Testis (tissue), 3 donors: ENCODE results near the gene S100A10. TPM values are rescaled to one million over a fixed set of nuclear protein-coding genes. Genes with fewer than 3 reads are reported as not detected.
A peak's percentile ranks its signal among the peaks of the same experiment; 100 is the strongest.

Experiments used
- DNase-seq: peaks from one replicate; pipeline ENCODE4 v3.0.0-alpha.2; 2019
- H3K27ac ChIP-seq, 2 donors: fragments of 200-600 bp; sonication (generic); one replicate each; pipeline ENCODE4 v1.5.1; 2019
- H3K27me3 ChIP-seq: fragments of 200-600 bp; sonication (generic); one replicate; pipeline ENCODE4 v1.5.1; 2019
- H3K36me3 ChIP-seq: fragments of 200-600 bp; sonication (generic); one replicate; pipeline ENCODE4 v1.5.1; 2017; ENCODE audit warnings: low read depth; ENCODE audit errors: missing control alignments
- H3K4me1 ChIP-seq: fragments of 200-600 bp; sonication (generic); one replicate; pipeline ENCODE4 v1.5.1; 2019
- H3K4me3 ChIP-seq, 2 donors: fragments of 200-600 bp; sonication (generic); one replicate each; pipeline ENCODE4 v1.5.1; 2017 to 2019
- H3K9me3 ChIP-seq: fragments of 200-600 bp; sonication (generic); one replicate; pipeline ENCODE4 v1.5.1; 2017
- POLR2A ChIP-seq: fragments of 450-650 bp; IDR thresholded peaks from one replicate; pipeline ENCODE4 v1.6.1; 2017; ENCODE audit warnings: antibody characterized with exemption, mild to moderate bottlenecking, moderate library complexity
- WGBS, 2 donors: methylation state at CpG; one replicate each; pipeline ENCODE4 v1.1.5; 2018; 5-methylcytosine and 5-hydroxymethylcytosine counted together
- intact Hi-C: fragments of 100-400 bp; cut with DNase I; formaldehyde crosslinking; loops from one replicate; pipeline ENCODE4 v1.15.1; 2023; ENCODE audit warnings: low total_unique reads
- polyA plus RNA-seq: library from polyadenylated mRNA; stranded (reverse); fragments of 350-450 nt; fragmentation: Illumina TruSeq; extraction: RNeasy Lipid Tissue Mini Kit (QIAGEN cat#74804); gene quantifications from one replicate; pipeline ENCODE4 v1.2.3, GENCODE V29; 2014; ENCODE audit warnings: low read depth, low replicate concordance; ENCODE audit not compliant: insufficient read depth
- total RNA-seq, 2 donors: library from RNA; depleted of rRNA; stranded (reverse); fragments of >200 nt; gene quantifications; one replicate each; pipeline ENCODE4 v1.2.3, GENCODE V29; 2016
- TF ChIP-seq, protein P1 (sequence below), 3 experiments: fragments of 450-650 bp in 2 of 3; fragments of 200-600 bp in 1 of 3; sonication (generic) in 1 of 3; IDR thresholded peaks; one replicate each; pipeline ENCODE4 v1.5.1; 2016 to 2019; ENCODE audit warnings: antibody characterized with exemption in 3 of 3, mild to moderate bottlenecking in 2 of 3, moderate library complexity in 1 of 3

The S100A10 gene
- total and polyA plus RNA-seq, 3 donors from 2014 or later: 92.4 to 364 (median 110) TPM

DNA sequence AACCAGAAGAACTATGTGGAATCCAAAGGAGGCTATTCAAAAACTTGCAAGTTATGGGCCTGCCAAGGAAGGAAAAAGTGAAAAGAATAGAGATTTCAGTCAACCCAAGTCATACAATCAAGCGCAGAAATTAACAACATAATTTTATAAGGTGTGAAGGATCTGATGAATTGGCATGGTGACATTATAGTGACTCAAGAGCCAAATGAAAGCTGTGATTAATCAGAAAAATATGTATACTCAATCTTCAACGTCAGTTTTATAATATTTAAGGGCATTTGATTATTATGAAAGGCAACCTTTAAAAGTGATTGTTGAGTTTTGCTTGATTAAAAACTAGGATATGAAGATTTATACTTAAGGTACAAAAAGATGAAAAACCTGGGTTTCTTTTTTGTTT lies 46.5 kb downstream of the S100A10 start:
- H3K27me3 ChIP-seq: no peaks in the 10 kb centered on the region
- TF ChIP-seq POLR2A: no peak
- TF ChIP-seq, protein P1, sequence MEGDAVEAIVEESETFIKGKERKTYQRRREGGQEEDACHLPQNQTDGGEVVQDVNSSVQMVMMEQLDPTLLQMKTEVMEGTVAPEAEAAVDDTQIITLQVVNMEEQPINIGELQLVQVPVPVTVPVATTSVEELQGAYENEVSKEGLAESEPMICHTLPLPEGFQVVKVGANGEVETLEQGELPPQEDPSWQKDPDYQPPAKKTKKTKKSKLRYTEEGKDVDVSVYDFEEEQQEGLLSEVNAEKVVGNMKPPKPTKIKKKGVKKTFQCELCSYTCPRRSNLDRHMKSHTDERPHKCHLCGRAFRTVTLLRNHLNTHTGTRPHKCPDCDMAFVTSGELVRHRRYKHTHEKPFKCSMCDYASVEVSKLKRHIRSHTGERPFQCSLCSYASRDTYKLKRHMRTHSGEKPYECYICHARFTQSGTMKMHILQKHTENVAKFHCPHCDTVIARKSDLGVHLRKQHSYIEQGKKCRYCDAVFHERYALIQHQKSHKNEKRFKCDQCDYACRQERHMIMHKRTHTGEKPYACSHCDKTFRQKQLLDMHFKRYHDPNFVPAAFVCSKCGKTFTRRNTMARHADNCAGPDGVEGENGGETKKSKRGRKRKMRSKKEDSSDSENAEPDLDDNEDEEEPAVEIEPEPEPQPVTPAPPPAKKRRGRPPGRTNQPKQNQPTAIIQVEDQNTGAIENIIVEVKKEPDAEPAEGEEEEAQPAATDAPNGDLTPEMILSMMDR (IDR thresholded peaks at IDR 0.05): no peak
- H3K9me3 ChIP-seq: no peaks in the 10 kb centered on the region
- no peaks in the 10 kb centered on the region for H3K36me3 ChIP-seq
- H3K4me1 ChIP-seq: peaks cover 24% of the 10 kb centered on the region
- H3K27ac ChIP-seq: no peak overlapping the region
- intact Hi-C loops: no loop called here
- DNase-seq: no peak
- H3K4me3 ChIP-seq: no peak overlapping the region
- WGBS, 2 donors: 78 to 85% methylated on average over 2 of the region's 2 CpGs

DNA sequence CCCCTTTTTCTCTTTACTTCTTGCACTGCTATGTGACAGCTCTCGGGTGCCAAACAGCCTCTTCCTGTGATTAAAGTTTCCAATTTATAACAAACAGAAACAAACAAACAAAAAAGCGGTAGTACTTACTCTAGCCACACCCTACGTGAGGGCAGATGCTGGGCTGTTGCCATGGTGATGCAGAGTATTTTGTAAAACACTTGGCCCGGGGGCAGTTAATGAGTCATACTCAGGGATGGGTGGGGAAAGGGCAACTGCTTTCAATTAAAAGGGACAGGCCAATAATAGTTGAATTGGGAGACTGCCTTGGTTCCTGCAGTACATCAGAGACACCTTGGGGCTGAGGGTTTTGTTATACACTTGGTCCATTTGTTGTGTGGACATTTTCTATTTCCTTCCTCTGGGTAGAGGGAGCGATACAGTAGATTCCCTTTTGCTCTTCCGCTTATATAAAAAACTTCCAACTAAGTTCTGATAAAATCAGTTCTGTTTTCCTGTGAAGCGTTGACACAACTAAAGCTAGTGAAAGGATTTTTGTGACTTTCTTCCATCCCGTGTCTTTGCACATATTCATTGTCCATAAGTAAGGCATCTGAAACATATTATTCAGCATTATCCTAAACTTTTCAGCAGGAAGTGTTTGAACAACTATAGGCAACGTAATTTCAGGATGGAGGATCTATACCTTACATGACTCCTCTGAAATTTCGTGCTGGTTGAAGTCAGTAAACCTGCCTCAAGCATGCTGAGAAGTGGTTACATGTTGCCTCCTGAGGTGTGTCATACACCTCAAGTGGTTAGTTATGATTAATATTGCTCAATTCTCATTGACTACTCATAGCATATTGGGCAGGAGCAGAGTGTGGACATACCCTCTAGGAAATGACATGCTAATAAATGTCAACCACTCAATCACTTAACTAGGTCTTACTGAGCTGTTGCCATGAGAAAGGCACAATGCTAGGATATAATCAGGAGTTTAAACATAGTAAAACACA lies 47.6 kb downstream of the S100A10 start:
- 57 to 61% methylated on average over 10 of the region's 10 CpGs for WGBS, 2 donors
- H3K27ac ChIP-seq: peak overlapping the region; percentile 14 to 28
- no peaks in the 10 kb centered on the region for H3K36me3 ChIP-seq
- H3K4me1 ChIP-seq: peaks cover 36% of the 10 kb centered on the region
- H3K27me3 ChIP-seq: no peaks in the 10 kb centered on the region
- H3K9me3 ChIP-seq: no peaks in the 10 kb centered on the region
- intact Hi-C loops: no loop called here
- no peak for TF ChIP-seq POLR2A
- TF ChIP-seq, protein P1 (IDR thresholded peaks at IDR 0.05): no peak
- no peak overlapping the region for H3K4me3 ChIP-seq
- DNase-seq: peak; percentile 67

- Histone ChIP-seq H3K9me3 (no peaks in the 10 kb centered on the region), H3K4me1 (peaks cover 37% of the 10 kb centered on the region), H3K4me3 (no peak overlapping the region), H3K27ac (peak overlapping the region; percentile 14 to 28), H3K27me3 (no peaks in the 10 kb centered on the region), H3K36me3 (no peaks in the 10 kb centered on the region)
- intact Hi-C loops: no loop called here
- 74 to 78% methylated on average over 3 of the region's 3 CpGs for WGBS, 2 donors
- TF ChIP-seq, protein P1 (IDR thresholded peaks at IDR 0.05): no peak
- no peak for TF ChIP-seq POLR2A
- DNase-seq: no peak
Measured at GRCh38 chr1:151944857-151945575, 48.6 kb downstream of the S100A10 start.

DNA sequence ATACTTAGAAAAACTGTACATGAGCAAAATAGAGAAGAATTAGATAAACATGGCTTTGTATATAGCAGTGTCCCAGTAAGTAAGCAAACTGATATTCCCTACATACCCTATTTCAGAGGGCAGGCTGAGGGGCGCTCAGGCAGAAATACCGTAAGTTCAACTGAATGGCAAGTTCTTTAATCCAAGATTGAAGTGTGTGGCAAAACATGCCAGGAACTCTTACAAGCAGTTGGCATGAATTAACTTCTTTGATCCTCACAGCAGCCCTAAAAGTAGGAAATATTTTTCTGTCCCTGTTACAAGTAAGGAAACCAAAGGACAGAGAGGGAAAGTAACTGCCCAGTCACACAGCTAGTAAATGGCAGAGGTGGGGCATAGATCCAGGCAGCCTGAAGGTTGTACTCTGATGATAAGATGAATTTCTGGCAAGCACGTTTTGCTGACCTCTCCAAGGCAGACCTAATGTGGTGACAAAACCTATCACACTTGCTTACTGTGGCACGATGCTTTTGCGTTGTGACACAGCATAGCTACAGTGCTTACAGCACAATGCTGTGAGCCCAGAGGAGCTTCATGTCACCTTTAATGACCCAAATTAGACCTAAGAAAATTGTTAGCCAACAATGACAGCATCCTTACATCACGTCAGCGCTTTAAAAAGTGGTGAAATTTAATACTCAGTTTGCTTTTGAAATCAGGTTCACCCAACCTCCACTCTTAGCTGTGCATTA lies 49.4 kb downstream of the S100A10 start:
- H3K27ac ChIP-seq: peak overlapping the region in 1 of 2 donors; percentile 28
- intact Hi-C loops: no loop called here

More for the DNA sequence above, 49.4 kb downstream of the S100A10 start:
- H3K4me3 ChIP-seq: no peak overlapping the region
- no peaks in the 10 kb centered on the region for H3K9me3 ChIP-seq
- no peaks in the 10 kb centered on the region for H3K27me3 ChIP-seq
- no peaks in the 10 kb centered on the region for H3K36me3 ChIP-seq
- H3K4me1 ChIP-seq: peaks cover 33% of the 10 kb centered on the region
- no peak for DNase-seq
- TF ChIP-seq POLR2A: no peak
- TF ChIP-seq, protein P1 (IDR thresholded peaks at IDR 0.05): no peak
- 54 to 61% methylated on average over 7 of the region's 7 CpGs for WGBS, 2 donors
